Fibroblast of the aortic adventitia (primary cell): ENCODE measurements around the gene CCNL2. TPM values are rescaled to one million over a fixed set of nuclear protein-coding genes. Genes with fewer than 3 reads are reported as not detected.
"Not testable (repeated sequence)": the region's sequence is repeated elsewhere in the genome, so short reads cannot be mapped to it uniquely, and the experiment has no call there.

Source experiments
- DNase-seq: peaks from one replicate; pipeline ENCODE4 v3.0.0-alpha.2; 2010; ENCODE audit warnings: low read depth
- H3K4me3 ChIP-seq: 2 replicates; pipeline ENCODE4 v1.5.1; 2011; ENCODE audit warnings: low read depth, mild to moderate bottlenecking, control low read depth, low read length, moderate library complexity
- total RNA-seq: library from RNA; depleted of rRNA; stranded (reverse); fragments of >200 nt; gene quantifications from 2 replicates; pipeline ENCODE4 v1.2.3, GENCODE V29; 2012; ENCODE audit warnings: low replicate concordance
- TF ChIP-seq, protein P1 (sequence below): IDR thresholded peaks from 2 replicates; pipeline ENCODE4 v1.5.1; 2011; ENCODE audit warnings: mild to moderate bottlenecking, low read length, control low read depth, inconsistent platforms; ENCODE audit not compliant: insufficient read depth

The CCNL2 gene
- 102 and 133 TPM in 2 replicates for total RNA-seq

DNA sequence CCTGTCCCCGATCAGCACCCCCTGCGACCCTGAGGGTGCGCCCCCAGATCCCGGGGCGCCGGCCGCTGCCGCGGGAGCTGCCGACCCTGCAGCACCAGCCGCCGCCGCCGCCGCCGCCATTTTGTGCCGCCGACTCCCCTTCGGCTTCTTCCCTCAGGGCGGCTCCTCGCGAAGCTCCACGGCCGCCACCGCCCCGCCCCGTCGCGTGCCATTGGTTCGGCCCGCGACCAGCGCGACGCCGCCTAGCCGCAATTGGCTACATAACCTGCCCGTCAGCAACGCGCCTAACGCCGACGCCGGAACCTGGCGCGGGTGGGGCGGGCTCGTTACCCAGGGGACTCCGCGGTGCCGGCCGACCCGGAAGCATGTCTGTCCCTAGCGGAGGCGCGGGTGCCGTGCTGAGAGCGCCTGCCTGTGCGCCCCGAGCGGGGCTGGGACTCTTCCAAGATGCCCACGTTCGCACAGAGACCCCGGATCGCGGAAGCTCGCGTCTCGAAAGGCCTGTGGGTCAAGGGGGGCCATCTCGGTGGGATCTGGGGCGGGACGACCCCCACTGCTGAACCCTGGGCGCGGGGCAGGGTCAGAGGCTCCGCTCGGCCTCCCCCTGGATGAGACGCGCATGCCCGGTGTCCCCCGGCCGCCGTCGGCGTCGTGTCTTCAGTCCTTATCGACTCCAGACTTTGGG lies at the start of gene CCNL2:
Gene CCNL2 (minus strand): TSS at position 149 of the 685 bp plus-strand sequence. CDS start 29 bp downstream, at position 120.
- TF ChIP-seq, protein P1, sequence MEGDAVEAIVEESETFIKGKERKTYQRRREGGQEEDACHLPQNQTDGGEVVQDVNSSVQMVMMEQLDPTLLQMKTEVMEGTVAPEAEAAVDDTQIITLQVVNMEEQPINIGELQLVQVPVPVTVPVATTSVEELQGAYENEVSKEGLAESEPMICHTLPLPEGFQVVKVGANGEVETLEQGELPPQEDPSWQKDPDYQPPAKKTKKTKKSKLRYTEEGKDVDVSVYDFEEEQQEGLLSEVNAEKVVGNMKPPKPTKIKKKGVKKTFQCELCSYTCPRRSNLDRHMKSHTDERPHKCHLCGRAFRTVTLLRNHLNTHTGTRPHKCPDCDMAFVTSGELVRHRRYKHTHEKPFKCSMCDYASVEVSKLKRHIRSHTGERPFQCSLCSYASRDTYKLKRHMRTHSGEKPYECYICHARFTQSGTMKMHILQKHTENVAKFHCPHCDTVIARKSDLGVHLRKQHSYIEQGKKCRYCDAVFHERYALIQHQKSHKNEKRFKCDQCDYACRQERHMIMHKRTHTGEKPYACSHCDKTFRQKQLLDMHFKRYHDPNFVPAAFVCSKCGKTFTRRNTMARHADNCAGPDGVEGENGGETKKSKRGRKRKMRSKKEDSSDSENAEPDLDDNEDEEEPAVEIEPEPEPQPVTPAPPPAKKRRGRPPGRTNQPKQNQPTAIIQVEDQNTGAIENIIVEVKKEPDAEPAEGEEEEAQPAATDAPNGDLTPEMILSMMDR, result peak; percentile 72
- peak; percentile 98 for DNase-seq
- peak within 1 kb of the TSS; percentile 98 for H3K4me3 ChIP-seq

DNA sequence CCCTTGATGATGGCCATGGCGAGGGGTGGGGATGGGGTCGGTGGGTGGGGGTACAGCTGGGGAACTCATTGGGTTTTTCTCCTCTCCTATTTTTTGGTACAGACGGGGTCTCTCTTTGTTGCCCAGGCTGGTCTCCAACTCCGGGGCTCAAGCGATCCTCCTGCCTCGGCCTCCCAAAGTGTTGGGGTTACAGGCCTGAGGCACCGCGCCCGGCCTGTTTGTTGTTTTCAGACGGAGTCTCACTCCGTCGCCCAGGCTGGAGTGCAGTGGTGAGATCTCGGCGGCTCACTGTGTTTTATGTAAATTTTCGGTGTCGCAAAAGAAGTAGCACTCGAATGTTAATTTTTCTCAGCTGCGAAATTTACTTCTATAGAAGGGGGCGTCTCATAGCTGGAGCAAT lies 47.5 kb upstream of the CCNL2 start:
- not testable (repeated sequence) for DNase-seq, H3K4me3 ChIP-seq

DNA sequence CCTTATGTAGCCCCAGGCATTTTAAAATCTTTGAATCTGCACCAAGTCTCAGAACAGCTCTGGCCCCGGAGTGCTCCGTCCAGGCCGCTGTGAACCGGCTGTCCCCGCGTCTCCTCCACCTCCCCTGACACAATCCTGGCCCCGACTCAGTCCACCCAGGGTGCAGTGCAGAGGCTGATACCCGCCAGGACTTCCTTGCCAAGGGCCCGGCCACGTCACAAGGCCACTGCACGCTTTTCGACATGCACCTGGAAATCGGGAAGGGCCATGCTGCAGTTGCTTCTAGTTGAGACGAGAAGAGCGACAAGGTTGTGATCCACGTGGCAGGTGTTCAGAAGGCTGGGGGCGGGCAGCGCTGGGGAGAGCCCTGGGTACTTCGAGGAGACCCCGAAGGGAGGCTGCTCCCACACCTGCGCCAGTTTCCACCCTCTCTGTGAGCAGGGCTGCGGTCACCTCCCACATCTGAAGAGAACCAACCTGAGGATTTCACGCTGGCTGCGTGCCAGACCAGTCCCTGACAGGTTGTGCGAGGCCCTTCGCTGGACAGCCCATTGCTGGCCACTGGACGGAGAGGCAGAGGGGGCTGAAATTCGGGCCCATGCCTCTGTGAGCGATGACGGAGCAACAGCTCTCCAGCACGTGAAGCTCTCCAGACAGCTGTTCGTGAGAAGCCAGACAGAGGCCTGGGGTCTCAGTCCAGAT lies 43.1 kb upstream of the CCNL2 start:
- TF ChIP-seq, protein P1, result no peak
- no peak for DNase-seq
- H3K4me3 ChIP-seq, result no peak overlapping the region

DNA sequence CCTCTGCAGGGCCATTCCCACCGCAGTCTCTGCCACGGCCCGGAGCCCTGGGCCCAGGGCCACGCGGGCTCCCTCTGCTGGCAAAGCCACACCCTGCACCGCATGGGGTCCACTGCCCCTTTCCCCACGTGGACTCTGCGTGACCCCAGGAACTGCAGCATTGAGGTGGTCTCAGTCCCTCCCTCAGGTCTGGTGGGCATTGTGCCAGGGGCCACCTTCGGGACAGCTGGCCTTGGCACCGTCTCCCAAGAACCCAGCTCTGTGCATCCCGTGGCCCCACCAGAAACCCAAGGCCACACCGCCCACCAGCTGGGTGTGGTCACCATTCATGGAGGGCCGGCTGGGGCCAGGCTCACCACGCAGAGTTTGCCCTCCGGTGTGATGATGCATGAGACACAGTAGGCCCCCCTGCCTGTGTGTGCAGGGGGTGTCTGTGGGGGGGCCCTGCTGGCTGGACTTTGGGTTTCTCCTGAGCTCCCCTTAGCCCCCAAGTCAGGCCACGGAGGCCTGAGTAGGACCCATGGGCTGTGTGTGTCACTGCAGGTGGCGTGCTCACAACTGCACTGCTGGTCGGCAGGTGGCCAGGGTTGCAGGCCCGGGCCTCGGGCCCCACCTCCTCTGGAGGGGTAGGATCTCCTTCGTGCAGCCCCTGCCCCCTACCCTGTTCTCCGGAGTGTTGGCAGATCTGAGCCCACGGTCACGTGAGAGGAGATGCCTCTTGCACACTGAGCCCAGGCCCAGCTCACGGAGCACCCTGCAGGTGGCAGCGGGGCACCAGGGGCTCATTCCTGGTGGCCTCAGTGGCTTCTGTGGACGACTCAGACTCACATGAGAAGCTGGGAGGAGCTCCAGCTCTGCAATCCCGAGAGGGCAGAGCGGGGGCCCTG lies 42.1 kb upstream of the CCNL2 start:
- no peak overlapping the region for H3K4me3 ChIP-seq
- TF ChIP-seq, protein P1, result peak; percentile 85
- DNase-seq, result peak; percentile 17

DNA sequence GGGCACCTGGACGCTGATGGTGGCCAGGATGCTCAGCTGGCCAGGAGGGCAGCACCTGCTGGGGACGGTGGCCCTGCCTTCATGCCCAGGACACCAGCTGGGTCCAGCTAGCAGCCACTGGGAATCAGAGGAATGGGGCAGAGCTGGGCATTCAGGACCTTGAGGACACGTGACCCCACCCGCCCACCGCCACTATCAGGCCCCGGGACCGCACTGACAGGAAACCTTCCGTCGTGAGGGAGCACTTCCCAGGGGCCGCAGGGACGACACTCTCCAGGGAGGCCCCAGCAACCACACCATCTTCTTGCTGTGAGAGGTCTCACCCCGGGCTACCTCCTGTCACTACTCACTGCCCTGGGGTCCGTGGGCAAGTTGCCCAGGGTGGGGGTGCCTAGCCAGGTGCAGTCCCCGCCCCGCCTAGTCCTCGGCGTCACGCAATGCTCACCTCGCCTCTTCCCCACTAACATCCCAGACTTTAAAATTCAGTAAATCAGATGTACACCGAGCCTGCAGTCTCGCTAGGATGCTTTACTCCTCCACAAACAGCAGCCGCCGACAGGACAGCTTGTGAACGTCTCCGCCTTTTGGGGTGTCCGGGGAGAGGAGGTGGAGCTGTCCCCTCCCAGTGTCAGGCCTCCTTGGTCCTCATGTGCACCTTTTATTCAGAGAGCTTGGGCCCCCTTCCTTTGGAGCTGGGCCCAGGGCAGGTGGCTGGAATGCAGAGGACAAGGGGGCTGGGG lies 41.3 kb upstream of the CCNL2 start:
- no peak for DNase-seq
- no peak overlapping the region for H3K4me3 ChIP-seq
- TF ChIP-seq, protein P1, result no peak

DNA sequence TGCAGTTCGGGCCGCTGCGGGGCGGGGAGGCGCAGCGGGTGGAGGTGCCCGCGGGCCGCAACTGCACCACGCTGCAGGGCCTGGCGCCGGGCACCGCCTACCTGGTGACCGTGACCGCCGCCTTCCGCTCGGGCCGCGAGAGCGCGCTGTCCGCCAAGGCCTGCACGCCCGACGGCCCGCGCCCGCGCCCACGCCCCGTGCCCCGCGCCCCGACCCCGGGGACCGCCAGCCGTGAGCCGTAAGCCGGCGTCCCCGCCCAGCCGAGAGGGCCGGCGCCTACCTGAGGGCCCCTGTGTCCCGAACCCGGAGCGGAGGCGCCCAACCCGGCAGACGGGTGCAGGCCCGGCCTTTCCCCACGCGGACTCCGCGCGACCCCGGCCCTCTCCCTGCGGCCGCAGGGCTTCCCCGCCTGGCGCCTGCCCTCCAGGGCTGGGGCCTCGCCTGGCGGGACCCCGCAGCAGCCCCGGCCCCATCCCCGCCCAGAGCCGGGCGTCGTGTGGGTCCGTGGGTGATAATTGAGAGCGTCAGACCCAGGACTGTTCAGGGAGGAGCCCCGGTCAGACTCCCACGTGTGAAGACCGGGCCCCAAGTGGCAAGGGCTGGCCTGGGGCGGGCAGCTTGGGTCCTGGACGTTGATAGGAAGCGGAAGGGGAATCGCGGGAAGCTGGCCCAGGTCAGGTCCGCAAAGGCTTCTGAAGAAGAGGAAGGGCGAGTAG lies 40.6 kb upstream of the CCNL2 start:
- TF ChIP-seq, protein P1, result no peak
- DNase-seq, result no peak
- no peak overlapping the region for H3K4me3 ChIP-seq
